ENCODE data around the gene TAB3.

TAB3 gene

DNA sequence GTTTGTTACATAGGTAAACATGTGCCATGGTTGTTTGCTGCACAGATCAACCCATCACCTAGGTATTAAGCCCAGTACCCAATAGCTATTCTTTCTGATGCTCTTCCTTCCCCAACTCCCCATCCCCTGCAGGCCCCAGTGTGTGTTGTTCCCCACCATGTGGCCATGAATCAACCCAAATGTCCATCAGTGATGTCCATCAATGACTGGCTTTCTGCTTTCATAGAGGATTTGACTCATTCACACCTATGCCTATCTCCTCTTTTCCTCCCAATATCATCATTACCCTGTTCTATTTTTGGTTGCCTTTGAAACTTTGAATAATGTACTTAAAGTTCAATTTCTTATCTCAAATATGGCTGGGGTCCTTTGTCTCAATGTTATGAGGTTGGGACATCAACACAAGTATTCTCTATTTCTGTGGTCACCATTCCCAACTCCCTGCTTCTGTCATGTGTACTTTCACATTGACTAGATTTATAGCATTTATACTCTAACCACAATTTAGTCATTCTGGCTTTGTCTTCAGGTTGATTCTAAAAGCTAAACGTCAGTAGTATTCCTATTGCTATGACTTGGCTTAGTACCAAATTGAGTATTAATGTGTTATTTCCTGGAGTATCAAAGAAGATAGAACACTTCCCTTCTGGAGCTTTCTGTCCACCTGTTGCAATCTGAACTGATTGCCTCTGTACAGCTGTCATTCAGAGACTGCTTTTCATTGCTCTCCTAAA lies 107.2 kb downstream of the TAB3 start:
- TF ChIP-seq, protein P1, sequence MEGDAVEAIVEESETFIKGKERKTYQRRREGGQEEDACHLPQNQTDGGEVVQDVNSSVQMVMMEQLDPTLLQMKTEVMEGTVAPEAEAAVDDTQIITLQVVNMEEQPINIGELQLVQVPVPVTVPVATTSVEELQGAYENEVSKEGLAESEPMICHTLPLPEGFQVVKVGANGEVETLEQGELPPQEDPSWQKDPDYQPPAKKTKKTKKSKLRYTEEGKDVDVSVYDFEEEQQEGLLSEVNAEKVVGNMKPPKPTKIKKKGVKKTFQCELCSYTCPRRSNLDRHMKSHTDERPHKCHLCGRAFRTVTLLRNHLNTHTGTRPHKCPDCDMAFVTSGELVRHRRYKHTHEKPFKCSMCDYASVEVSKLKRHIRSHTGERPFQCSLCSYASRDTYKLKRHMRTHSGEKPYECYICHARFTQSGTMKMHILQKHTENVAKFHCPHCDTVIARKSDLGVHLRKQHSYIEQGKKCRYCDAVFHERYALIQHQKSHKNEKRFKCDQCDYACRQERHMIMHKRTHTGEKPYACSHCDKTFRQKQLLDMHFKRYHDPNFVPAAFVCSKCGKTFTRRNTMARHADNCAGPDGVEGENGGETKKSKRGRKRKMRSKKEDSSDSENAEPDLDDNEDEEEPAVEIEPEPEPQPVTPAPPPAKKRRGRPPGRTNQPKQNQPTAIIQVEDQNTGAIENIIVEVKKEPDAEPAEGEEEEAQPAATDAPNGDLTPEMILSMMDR (IDR thresholded peaks at IDR 0.05) = no peak

DNA sequence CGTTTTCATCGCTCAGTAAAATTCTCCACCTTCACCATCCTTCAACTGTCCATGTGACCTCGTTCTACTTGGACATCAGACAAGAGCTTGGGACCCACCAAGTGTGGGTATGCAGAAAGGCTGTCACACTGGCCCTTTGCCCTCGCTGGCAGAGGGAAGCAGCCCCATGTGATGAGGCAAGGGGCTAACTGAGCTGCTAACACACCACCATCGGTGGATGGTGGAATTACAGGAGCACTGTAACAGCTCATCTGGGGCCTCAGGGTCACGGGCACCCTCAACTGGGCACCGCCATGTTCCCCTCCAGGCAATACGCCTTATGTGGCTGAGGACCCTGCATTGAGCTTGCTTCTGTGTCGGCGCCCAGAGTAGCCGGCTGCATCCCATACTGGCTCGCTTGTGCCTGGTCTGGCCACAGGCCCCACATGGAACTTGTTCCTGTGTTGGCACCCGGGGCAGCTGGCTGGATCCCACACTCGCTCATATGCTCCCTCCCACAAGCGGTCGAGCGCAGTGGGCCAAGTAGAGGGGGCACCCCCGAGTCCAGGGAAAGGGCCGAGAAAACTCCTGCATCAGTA lies 109.5 kb downstream of the TAB3 start:
- TF ChIP-seq, protein P1 (IDR thresholded peaks at IDR 0.05) = no peak

DNA sequence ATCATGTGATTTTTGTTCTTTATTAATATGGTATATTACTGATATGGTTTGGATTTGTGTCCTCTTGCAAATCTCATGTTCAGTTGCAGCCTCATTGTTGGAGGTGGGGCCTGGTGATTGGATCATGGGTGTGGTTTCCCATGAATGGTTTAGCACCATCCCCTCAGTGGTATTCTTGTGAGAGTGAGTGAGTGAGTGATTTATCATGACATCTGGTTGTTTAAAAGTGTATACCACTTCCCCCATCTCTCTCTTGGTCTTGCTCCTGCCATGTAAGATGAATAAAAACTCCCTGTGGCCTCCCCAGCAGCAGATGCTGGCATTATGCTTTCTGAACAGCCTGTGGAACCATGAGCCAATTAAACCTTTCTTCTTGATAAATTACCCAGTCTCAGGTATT lies 111.5 kb downstream of the TAB3 start:
- TF ChIP-seq, protein P1 (IDR thresholded peaks at IDR 0.05) = no peak

Measured in LNCAP (cell line).